B cell (primary cell): ENCODE data around the gene IL31. TPM values are rescaled to one million over a fixed set of nuclear protein-coding genes. Genes with fewer than 3 reads are reported as not detected.

ENCODE experiments used
- ATAC-seq: fragments of 200-7000 bp; cut with Tn5 transposase; one replicate; pipeline ENCODE4 v1.10.0; 2021; ENCODE audit warnings: low read depth, mild to moderate bottlenecking, moderate number of reproducible peaks, moderate library complexity
- CTCF ChIA-PET: fragments of 350-600 bp; sonication (Branson Sonifier 250); formaldehyde crosslinking; loops from one replicate; lab custom pipeline; 2021; ENCODE audit warnings: antibody characterized with exemption, inconsistent platforms; lab: Charles Lee
- POLR2A ChIA-PET: fragments of 350-600 bp; sonication (Branson Sonifier 250); formaldehyde crosslinking; loops from one replicate; lab custom pipeline; 2021; ENCODE audit warnings: antibody characterized with exemption; lab: Charles Lee
- DNase-seq: peaks from one replicate; pipeline ENCODE4 v3.0.0; 2013
- H2AFZ ChIP-seq: 2 replicates; pipeline ENCODE4 v1.6.1; 2012; ENCODE audit warnings: mild to moderate bottlenecking, low read depth, low read length; ENCODE audit not compliant: insufficient read depth, poor library complexity, severe bottlenecking
- H3K27ac ChIP-seq, 2 donors: 1 replicate in 1 of 2; 2 replicates in 1 of 2; pipeline ENCODE4 v1.5.1; 2012 to 2013; ENCODE audit warnings: low read length in 2 of 2, mild to moderate bottlenecking in 2 of 2, moderate library complexity in 1 of 2
- H3K27me3 ChIP-seq, 4 experiments: fragments of 200-600 bp in 1 of 4; sonication (generic) in 1 of 4; replicated peaks in 1 of 4; 1 replicate in 2 of 4; 2 replicates in 2 of 4; pipeline versions ENCODE4 v1.6.1 to v1.7.0; 2013 to 2016; ENCODE audit warnings: low read length in 3 of 4, mild to moderate bottlenecking in 2 of 4, mixed read lengths in 1 of 4, moderate library complexity in 1 of 4; ENCODE audit not compliant: insufficient read depth in 4 of 4, control insufficient read depth in 3 of 4; ENCODE audit errors: control extremely low read depth in 1 of 4
- H3K36me3 ChIP-seq, 2 experiments: replicated peaks in 1 of 2; 1 replicate in 1 of 2; 2 replicates in 1 of 2; pipeline versions ENCODE4 v1.6.1 to v1.7.1; 2013; ENCODE audit warnings: low read length in 1 of 2; ENCODE audit not compliant: insufficient read depth in 2 of 2, control insufficient read depth in 1 of 2; ENCODE audit errors: control extremely low read depth in 1 of 2, extremely low read depth in 1 of 2
- H3K4me1 ChIP-seq, 2 donors: fragments of 200-600 bp in 1 of 2; sonication (generic) in 1 of 2; 1 replicate in 1 of 2; 2 replicates in 1 of 2; pipeline versions ENCODE4 v1.5.1 to v1.6.1; 2013 to 2017; ENCODE audit warnings: low read length in 2 of 2; ENCODE audit not compliant: control insufficient read depth in 2 of 2, insufficient read depth in 2 of 2
- H3K4me2 ChIP-seq: replicated peaks from 2 replicates; pipeline ENCODE3; 2012; ENCODE audit warnings: mild to moderate bottlenecking, low read depth, low read length; ENCODE audit not compliant: poor library complexity, severe bottlenecking
- H3K4me3 ChIP-seq, 5 experiments: fragments of 200-600 bp in 1 of 5; sonication (generic) in 1 of 5; 1 replicate in 3 of 5; 2 replicates in 2 of 5; pipeline versions ENCODE4 v1.5.1 to v1.7.0; 2011 to 2016; ENCODE audit warnings: low read length in 4 of 5, mild to moderate bottlenecking in 4 of 5, low read depth in 2 of 5, control low read depth in 1 of 5, moderate library complexity in 1 of 5; ENCODE audit not compliant: insufficient read depth in 1 of 5; ENCODE audit errors: control extremely low read depth in 1 of 5, extremely low read depth in 1 of 5
- H3K79me2 ChIP-seq: fragments of 200-600 bp; sonication (generic); one replicate; pipeline ENCODE4 v1.6.0; 2016; ENCODE audit warnings: low read length; ENCODE audit not compliant: control insufficient read depth, insufficient read depth
- H3K9ac ChIP-seq: fragments of 200-600 bp; sonication (generic); 2 replicates; pipeline ENCODE4 v1.6.1; 2017; ENCODE audit warnings: mild to moderate bottlenecking, low read length, moderate library complexity
- H3K9me3 ChIP-seq, 3 donors: one replicate each; pipeline versions ENCODE4 v1.6.1 to v1.7.1; 2013; ENCODE audit warnings: low read length in 2 of 3; ENCODE audit not compliant: control insufficient read depth in 2 of 3, insufficient read depth in 1 of 3; ENCODE audit errors: control extremely low read depth in 1 of 3
- H4K20me1 ChIP-seq: 2 replicates; pipeline ENCODE4 v1.6.0; 2012; ENCODE audit warnings: mild to moderate bottlenecking, low read length; ENCODE audit not compliant: insufficient read depth, control insufficient read depth, poor library complexity, severe bottlenecking
- H3K27ac Mint-ChIP-seq: one replicate; pipeline ENCODE4 v1.8.0; 2021; ENCODE audit warnings: mixed read lengths
- H3K27me3 Mint-ChIP-seq: one replicate; pipeline ENCODE4 v1.8.0; 2021; ENCODE audit warnings: mixed read lengths
- H3K4me1 Mint-ChIP-seq: one replicate; pipeline ENCODE4 v1.8.0; 2021; ENCODE audit warnings: mixed read lengths
- H3K4me3 Mint-ChIP-seq: one replicate; pipeline ENCODE4 v1.8.0; 2021; ENCODE audit warnings: mixed read lengths
- H3K9me3 Mint-ChIP-seq: one replicate; pipeline ENCODE4 v1.8.0; 2022; ENCODE audit warnings: mixed read lengths; ENCODE audit not compliant: insufficient read depth
- EZH2 ChIP-seq: IDR thresholded peaks from 2 replicates; pipeline ENCODE4 v1.6.1; 2012; ENCODE audit warnings: borderline replicate concordance, low read depth, mild to moderate bottlenecking, moderate library complexity, low read length; ENCODE audit not compliant: insufficient read depth, poor library complexity, severe bottlenecking
- WGBS: methylation state at CpG from one replicate; pipeline ENCODE4 v1.1.5; 2013; ENCODE audit warnings: missing lambda C conversion rate; ENCODE audit not compliant: insufficient coverage; 5-methylcytosine and 5-hydroxymethylcytosine counted together
- intact Hi-C: fragments of 100-400 bp; cut with micrococcal nuclease; formaldehyde crosslinking; loops from one replicate; pipeline ENCODE4 v1.10.0; 2022
- polyA plus RNA-seq: library from polyadenylated mRNA; depleted of rRNA; stranded (reverse); fragments of >200 nt; gene quantifications from 2 replicates; pipeline ENCODE4 v1.2.3, GENCODE V29; 2012
- total RNA-seq, 2 donors: library from RNA; stranded (reverse); fragments of 120-200 nt in 1 of 2; gene quantifications; 1 replicate in 1 of 2; 2 replicates in 1 of 2; pipeline versions ENCODE4 v1.2.3 to v1.2.4, GENCODE V29; 2013 to 2022
- TF ChIP-seq, protein P1 (sequence below): fragments of 200-600 bp; IDR thresholded peaks from one replicate; pipeline ENCODE4 v1.8.0; 2022; ENCODE audit warnings: antibody characterized with exemption, mild to moderate bottlenecking

IL31 gene
- total and polyA plus RNA-seq, 2 donors (not counting 1 experiment from before 2014, with no cell fraction given) = not detected

DNA sequence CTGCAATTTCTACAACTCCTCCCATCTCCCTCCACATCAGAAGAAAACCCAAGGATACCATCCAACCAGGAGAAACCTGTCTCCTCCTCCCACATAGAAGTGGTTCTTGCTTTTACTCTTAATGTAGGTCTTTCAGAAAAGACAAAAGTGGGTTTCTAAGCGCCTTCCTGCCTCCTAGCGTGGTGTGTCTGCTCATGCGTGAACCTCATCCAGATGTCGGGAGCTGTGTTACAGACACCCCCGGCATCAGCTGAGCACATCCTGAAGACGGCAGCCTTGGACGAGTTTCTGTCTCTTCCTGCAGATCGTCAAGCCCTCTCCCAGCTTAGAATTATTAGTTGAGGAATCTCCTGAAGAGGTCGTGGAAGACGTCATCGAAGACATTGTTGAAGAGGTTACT is 18.4 kb upstream of the IL31 start:
- H3K9me3 ChIP-seq = peaks cover 0 to 6% (median 0%) of the 10 kb centered on the region in 3 donors
- Mint-ChIP-seq H3K27me3 (peaks cover 21% of the 10 kb centered on the region), H3K4me1 (peaks cover 2% of the 10 kb centered on the region), H3K27ac (no peak overlapping the region), H3K4me3 (no peak overlapping the region), H3K9me3 (no peaks in the 10 kb centered on the region)
- intact Hi-C loops = no loop called here
- no peak overlapping the region for H3K4me2 ChIP-seq
- H3K4me3 ChIP-seq = no peak overlapping the region
- no peak overlapping the region for H3K9ac ChIP-seq
- H2AFZ ChIP-seq = no peak overlapping the region
- ATAC-seq (no peak), DNase-seq (no peak)
- ChIA-PET POLR2A (no interaction called here), CTCF (interaction anchor here (0.8 kb wide), 1 partner anchor 69 kb away, joined by 3 read pairs; no protein-coding TSS in a partner anchor)
- 85% methylated on average over 10 of the region's 11 CpGs for WGBS
- H3K27ac ChIP-seq = no peak overlapping the region
- TF ChIP-seq, protein P1, sequence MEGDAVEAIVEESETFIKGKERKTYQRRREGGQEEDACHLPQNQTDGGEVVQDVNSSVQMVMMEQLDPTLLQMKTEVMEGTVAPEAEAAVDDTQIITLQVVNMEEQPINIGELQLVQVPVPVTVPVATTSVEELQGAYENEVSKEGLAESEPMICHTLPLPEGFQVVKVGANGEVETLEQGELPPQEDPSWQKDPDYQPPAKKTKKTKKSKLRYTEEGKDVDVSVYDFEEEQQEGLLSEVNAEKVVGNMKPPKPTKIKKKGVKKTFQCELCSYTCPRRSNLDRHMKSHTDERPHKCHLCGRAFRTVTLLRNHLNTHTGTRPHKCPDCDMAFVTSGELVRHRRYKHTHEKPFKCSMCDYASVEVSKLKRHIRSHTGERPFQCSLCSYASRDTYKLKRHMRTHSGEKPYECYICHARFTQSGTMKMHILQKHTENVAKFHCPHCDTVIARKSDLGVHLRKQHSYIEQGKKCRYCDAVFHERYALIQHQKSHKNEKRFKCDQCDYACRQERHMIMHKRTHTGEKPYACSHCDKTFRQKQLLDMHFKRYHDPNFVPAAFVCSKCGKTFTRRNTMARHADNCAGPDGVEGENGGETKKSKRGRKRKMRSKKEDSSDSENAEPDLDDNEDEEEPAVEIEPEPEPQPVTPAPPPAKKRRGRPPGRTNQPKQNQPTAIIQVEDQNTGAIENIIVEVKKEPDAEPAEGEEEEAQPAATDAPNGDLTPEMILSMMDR = no peak
- no peak for TF ChIP-seq EZH2
- H3K79me2 ChIP-seq = no peaks in the 10 kb centered on the region
- H3K4me1 ChIP-seq = no peaks in the 10 kb centered on the region
- no peaks in the 10 kb centered on the region for H4K20me1 ChIP-seq
- H3K36me3 ChIP-seq = no peaks in the 10 kb centered on the region
- peaks cover 0 to 4% (median 0%) of the 10 kb centered on the region in 4 experiments for H3K27me3 ChIP-seq

DNA sequence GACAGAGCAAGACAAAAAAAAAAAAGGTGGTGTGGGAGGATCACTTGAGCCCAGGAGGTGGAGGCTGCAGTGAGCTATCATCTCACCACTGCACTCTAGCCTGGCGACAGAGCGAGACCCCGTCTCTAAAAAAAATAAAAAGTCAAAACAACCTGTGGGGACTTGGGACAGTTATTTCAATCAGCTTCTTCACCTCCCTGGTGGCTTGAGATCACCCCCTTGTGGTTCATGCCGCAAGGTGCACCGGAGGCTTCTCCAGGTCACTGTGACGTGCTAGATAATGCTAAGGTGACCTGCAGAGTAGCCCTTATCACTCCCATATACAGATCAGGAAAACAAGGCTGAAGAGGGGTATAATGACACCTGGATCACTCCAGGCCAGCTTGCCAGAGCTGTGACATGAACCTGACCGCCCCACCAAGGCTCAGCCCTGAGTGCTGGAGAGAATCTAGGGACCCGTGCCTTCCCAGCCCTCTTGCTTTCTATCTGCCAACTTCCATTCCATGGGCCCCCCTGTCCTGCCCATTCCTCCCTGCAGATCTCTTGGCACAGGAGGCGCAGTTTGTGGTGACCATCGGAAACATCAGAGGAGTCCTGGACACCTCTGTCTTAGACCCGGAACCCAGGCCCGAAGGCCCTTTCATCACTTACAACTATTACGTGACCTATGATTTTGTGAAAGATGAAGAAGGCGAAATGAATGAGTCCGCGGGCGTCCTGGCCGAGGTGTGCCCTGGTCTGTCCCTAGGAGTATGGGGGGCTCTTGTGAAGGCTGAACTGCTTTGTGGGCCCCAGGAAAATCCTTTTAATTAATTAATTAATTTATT is 17.0 kb upstream of the IL31 start:
- Mint-ChIP-seq H3K9me3 (no peaks in the 10 kb centered on the region), H3K27ac (no peak overlapping the region), H3K4me1 (peaks cover 2% of the 10 kb centered on the region), H3K27me3 (peaks cover 16% of the 10 kb centered on the region), H3K4me3 (no peak overlapping the region)
- intact Hi-C loops = loop anchor here (1.0 to 2.0 kb wide), 4 partner anchors 60 to 273 kb away; partner anchors contain the start of gene CFAP251
- WGBS = 45% methylated on average over 5 of the region's 18 CpGs
- TF ChIP-seq, protein P1 = peak; percentile 75
- no peak for TF ChIP-seq EZH2
- no peaks in the 10 kb centered on the region for H4K20me1 ChIP-seq
- peaks cover 0 to 6% (median 0%) of the 10 kb centered on the region in 3 donors for H3K9me3 ChIP-seq
- DNase-seq (peak; percentile 72), ATAC-seq (peak; percentile 95)
- no peaks in the 10 kb centered on the region for H3K4me1 ChIP-seq
- H3K27me3 ChIP-seq = peaks cover 0 to 4% (median 0%) of the 10 kb centered on the region in 4 experiments
- H3K9ac ChIP-seq = no peak overlapping the region
- no peak overlapping the region for H2AFZ ChIP-seq
- no peaks in the 10 kb centered on the region for H3K36me3 ChIP-seq
- POLR2A ChIA-PET = interaction anchor here (0.6 kb wide), 1 partner anchor 1960 kb away, joined by 6 read pairs; no protein-coding TSS in a partner anchor
- no peaks in the 10 kb centered on the region for H3K79me2 ChIP-seq
- H3K4me3 ChIP-seq = no peak overlapping the region
- no peak overlapping the region for H3K4me2 ChIP-seq
- H3K27ac ChIP-seq = no peak overlapping the region
- CTCF ChIA-PET = interaction anchor here (0.5 to 1.9 kb wide), 20 partner anchors 8 to 997 kb away, joined by 3 to 22 read pairs (median 4); partner anchors contain the start of genes B3GNT4, CFAP251 and LRRC43
